Frontal cortex (tissue), 4 donors: ENCODE data around the gene KRT25. TPM values are rescaled to one million over a fixed set of nuclear protein-coding genes. Genes with fewer than 3 reads are reported as not detected.

Source experiments
- DNase-seq, 2 donors: peaks; one replicate each; pipeline ENCODE4 v3.0.0; 2012; ENCODE audit warnings: low spot score in 2 of 2
- FAIRE-seq: peaks from 2 replicates; lab custom pipeline; 2012; peaks lifted over from hg19 to GRCh38; lab: Jason Lieb, UNC
- total RNA-seq: library from RNA; depleted of rRNA; stranded (reverse); fragments of >200 nt; gene quantifications from one replicate; pipeline ENCODE4 v1.2.3, GENCODE V29; 2014
- donor health status: control.
- donor health status: control.
- donor health status: control.

KRT25 gene, protein sequence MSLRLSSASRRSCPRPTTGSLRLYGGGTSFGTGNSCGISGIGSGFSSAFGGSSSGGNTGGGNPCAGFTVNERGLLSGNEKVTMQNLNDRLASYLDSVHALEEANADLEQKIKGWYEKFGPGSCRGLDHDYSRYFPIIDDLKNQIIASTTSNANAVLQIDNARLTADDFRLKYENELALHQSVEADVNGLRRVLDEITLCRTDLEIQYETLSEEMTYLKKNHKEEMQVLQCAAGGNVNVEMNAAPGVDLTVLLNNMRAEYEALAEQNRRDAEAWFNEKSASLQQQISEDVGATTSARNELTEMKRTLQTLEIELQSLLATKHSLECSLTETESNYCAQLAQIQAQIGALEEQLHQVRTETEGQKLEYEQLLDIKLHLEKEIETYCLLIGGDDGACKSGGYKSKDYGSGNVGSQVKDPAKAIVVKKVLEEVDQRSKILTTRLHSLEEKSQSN
- not detected for total RNA-seq

DNA sequence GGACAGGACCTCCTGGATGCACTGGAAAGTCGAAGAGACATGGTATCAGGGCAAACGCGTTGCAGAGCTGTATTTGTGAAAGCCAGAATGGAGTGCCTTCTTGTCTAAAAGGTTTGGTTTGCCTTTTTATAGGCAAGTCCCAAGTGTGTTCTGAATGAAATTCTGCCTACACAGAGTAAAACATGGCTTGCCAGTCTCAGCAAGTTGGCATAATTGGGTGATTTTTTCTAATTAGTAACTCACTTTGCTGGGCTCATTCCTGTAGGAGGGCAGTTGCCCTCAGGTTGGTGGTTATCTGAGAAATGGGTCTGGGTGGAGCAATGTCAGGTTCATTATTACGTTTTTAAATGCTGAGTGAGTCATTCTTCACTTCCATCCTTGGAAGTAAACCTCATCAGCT lies at the start of gene KRT25:
Gene KRT25 (minus strand): TSS at position 101 of the 400 bp plus-strand sequence. CDS start 60 bp downstream, at position 41.
- DNase-seq (no peak), FAIRE-seq (no peak)

DNA sequence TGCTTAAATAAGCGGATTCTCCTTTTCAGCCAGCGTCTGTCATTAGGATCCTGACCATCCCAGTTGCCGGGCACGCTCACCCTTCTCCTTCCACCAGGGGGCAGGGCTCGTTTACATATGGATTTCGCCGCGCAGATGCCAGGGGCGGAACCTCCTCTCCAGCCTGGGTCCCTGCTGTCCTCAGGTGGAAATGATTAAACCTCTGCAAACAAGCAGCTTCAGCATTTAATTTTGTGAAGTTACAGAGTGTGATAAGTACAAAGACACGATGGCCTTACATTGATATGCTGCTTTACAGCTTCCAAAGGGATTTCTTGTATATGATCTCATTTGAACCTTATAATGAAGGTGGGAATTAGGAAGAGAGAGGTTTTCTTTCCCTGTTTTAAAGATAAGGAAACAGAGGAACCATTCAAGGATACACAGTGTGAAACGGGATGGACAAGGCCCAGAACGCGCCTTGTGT lies 48.5 kb upstream of the KRT25 start:
- peak in 1 of 2 donors; percentile 49 for DNase-seq
- no peak for FAIRE-seq

DNA sequence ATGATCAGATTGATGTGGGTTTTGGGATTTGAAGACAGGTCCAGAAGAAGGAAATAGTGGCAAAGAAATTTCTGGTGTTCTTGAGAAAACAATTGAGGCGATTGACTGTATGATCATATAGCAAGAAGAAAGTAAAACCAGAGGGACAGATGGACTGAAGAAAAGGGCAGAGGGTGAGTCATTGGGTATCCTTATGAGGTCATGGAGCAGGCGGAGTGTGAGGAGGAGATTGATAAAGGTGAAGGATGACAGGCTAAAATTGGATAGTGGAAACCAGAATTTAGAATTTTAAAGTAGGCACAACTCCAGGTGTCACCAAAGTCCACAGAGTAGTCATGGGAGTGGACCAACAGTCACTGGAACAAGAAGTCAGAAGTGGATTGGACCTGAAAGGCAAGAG lies 46.0 kb upstream of the KRT25 start:
- DNase-seq: no peak
- no peak for FAIRE-seq

DNA sequence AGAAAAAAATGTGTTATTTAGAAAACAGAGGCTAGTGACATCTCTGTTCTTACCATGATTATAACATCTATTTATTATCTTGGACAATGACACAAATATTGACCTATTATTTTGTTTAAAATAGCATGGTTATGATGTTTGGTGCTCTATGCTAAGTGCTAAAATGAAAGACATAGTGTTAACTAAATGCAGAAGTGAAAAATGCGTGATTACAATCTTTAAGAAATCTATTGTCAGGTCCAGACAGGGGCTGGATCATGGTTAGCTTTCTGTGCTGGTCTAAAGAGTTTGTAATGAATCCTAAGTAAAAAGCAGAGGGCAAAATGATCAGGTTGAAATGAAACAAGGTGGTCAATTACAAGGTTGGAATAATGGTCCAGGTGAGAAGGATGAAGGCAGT lies 45.2 kb upstream of the KRT25 start:
- FAIRE-seq (no peak), DNase-seq (no peak)

DNA sequence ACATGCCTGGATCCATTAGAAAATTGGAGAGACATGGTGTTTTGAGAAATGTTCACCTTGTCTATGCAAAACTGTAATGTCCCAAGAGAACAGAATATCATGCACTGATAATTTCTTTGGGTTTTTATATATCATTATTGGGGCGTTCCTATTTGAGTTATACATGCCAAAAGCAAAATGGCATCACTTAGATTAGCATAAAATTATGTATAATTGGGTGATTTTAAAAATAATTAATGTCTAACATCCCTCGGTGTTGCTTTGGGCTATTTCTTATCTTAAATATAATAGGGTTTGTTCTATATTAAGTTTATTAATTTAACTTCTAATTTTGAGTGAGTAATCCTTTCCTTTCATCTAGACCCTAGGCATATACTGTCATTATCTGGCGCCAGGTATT lies 44.7 kb upstream of the KRT25 start, which contains the start of gene KRT28:
Gene KRT28 (minus strand): TSS at position 101 of the 400 bp plus-strand sequence. CDS start 66 bp downstream, at position 35.
- DNase-seq (no peak), FAIRE-seq (no peak)

DNA sequence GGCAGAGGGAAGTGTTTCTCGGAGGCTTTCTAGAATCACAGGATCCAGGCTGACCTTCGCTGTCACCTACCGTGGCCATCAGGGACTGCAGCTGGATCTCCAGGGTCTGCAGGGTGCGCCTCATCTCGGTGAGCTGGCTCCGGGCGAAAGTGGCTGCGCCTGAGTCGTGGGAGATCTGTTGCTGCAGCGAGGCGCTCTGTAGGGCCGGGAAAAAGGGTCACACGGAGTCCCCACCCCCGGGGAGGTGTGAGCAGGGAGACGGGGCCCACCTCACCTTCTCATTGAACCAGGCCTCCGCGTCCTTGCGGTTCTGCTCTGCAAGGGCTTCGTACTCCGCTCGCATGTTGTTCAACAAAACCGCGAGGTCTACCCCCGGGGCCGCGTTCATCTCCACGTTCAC lies 41.7 kb upstream of the KRT25 start:
- FAIRE-seq (no peak), DNase-seq (no peak)

DNA sequence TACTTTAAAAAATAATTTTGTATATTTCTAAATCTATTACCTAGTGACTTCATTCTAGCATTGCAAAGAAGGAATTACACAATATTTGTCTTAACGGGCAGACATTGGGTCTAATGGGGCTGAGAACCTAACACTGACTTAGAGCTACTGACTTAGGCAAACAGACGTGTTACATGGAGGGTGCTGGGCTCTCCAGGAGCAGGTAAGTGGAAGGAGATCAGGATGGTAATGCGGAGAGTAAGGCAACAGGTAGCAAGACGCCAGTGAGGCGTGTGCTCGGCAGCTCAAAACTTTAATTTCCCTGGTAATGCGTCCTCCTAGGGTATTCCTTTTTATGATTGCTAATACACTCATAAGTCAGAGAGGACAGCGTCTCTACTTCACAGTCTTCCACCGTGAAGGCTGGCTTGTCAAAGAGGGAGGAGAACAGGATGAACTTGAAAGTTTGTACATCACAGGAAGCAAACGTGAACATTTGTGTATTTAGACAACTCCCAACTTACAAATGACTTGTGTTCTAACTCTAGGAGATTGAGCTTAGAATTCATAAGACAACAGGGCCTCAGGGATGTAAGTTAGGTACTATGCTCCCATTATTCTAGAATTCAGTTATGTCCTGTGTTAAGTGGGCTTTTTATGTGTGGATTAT lies 40.0 kb upstream of the KRT25 start:
- DNase-seq: no peak
- no peak for FAIRE-seq

DNA sequence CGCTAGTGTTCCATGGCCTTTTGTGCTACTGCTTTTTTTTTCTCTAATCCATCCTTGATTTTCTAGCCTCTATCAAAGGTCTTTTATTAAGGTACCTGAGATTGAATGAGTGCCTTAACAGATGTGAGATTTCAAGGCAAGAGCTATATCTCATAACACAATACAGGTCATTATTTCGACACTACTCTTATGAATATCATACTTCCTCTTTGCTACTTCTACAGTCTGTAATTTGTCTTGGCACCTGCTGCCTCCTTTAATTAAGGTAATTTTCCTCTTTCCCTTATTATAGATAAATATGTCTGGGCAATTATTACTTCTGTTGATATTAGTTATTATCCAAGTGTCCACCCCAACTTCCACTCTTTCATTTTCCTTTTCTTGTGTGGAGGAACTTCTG lies 39.3 kb upstream of the KRT25 start:
- FAIRE-seq (no peak), DNase-seq (no peak)

DNA sequence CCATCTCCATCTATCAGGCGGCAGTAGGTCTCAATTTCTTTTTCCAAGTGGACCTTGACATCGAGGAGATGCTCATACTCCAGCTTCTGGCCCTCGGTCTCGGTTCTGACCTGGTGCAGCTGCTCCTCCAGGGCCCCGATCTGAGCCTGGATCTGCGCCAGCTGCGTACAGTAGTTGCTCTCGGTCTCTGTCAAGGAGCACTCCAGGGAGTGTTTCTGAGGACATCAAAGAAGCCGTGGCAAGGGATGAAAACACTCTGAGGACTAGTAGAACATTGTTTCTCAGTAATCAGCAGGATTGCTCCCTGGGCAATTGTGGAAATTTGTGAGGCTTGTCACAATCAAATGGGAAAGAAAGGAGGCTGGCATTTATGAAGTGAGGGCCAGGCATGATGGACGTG lies 38.7 kb upstream of the KRT25 start:
- DNase-seq: no peak
- no peak for FAIRE-seq

DNA sequence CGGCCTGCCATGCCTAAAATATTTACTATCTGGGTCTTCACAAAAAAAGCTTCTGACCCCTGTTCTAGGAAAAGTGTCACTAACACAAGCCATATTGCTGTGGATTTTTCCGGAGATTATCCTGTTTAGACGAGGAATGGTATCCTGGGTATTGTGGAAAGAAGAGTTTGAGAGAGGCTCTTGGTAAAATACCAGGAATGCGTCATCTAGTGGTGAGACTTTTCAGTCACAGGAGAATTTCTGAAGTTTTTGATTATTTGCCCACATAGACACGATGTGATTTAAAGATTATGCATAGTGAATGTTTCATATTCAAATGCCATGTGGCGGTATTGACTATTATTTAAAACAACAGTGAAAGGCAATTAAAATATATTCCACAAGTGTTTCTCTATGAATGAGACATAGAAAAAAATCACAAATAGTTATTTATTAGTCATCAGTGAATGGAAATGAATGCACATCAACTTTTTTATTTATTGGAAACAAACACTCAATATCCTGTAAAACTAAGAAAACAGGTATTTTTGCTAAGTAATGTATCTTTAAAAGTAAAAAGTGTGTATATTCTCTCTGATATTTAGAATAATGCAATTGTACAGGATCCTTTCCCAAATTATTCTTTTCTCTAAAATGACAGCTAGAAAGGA lies 36.8 kb upstream of the KRT25 start:
- FAIRE-seq (no peak), DNase-seq (no peak)

DNA sequence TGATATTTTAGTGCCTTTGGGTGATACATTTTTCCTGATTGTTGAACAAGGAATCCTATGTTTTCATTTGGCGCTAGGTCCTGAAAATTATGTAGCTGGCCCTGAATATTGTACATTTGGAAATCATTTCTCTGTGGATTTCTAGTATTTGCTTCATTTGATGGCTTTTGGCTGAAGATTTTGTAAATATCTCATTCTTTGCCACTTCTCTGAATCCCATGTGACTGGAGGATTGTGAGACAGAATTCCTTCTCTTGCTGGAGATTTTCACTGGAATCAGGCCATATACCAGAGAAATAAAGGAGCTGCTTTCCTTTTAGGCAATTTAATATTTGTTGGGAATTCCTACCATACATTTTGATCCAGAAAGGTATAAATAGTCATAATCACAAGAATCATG lies 36.0 kb upstream of the KRT25 start:
- FAIRE-seq (no peak), DNase-seq (no peak)

DNA sequence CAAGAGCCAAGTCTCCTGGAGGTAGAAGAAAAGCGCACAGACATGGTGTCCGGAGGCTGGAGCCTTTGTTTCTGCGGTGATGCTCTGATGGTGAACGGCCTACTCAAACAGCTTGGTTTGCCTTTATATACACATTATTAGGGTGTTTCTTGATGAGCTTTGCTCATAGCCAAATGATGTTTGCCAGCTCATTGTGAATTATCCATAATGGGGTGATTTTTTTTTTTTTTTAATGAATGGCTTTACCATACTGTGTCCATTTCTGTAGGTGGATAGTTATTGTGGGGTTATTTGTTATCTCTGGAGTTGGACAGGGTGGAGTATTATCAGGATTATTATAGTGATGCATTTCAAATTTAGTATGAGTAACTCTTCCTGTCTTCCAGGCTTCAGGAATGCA lies 27.3 kb upstream of the KRT25 start, which contains the start of gene KRT27:
Gene KRT27 (minus strand): TSS at position 101 of the 400 bp plus-strand sequence. CDS start 57 bp downstream, at position 44.
- no peak for FAIRE-seq
- no peak for DNase-seq

DNA sequence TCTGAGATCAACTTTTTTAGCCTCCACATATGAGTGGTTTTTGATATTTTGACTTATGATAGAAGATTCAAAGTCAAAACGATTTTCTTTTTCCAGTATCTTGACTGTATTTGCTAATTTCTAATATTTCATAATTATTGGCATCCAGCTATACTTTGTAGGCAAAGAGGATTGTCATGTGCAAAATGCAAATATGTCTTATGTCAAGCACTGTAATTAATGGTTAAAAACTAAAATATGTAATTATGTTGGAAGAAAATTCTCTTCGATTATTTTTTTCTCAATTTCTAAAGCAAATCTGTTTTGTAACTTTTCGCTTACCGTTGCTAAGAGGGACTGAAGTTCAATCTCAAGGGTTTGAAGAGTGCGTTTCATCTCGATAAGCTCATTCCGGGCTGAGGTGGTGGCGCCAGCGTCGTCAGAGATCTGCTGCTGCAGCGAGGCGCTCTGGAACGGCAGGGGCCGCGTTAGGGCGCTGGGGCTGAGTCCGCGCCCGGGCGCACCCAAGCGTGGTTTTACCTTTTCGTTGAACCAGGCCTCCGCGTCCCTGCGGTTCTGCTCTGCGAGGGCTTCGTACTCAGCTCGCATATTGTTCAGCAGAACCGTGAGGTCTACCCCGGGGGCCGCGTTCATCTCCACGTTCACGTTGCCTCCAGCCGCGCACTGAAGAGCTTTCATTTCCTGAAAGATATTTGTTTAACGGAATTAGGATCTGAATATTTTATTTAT lies 24.2 kb upstream of the KRT25 start:
- no peak for FAIRE-seq
- DNase-seq: no peak

DNA sequence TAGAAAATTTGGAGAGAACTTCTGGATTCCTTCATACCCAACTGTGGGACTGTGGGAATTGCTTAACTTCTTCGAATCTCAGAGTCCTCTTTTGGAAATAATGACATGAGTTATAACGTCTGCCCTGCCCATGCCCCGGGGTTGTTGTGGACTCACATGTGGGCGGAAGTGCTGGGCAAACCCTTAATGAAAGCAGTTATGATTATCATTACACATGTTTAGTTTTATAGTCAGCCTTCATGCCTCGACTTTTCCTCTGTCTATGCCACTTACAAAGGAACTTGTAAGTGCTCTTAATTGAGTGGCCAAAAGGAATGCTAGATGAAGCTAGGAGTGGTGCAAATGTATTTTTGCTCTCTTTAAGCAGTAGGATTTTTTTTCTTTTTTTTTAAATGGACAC lies 23.3 kb upstream of the KRT25 start:
- FAIRE-seq: no peak

DNA sequence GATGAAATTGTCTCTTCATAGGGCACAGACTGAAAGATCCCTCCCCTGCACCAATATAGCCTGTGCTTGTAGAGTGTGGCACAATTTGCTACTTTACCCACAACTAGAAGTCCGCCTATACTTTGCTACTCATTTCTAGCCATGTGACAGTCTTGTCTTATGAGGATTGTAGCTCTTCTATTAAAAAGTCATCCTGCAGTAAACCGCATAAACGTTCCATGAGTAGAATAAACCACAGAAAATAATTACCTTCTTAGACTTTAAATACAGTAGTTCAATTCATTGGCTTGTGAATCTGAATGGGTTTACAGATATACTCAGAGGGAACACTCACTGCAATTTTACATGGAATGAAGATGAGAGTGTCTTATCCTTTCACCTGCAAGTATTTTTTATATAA lies 22.8 kb upstream of the KRT25 start:
- DNase-seq: no peak
- no peak for FAIRE-seq

More for the DNA sequence above, 23.3 kb upstream of the KRT25 start:
- no peak for DNase-seq

DNA sequence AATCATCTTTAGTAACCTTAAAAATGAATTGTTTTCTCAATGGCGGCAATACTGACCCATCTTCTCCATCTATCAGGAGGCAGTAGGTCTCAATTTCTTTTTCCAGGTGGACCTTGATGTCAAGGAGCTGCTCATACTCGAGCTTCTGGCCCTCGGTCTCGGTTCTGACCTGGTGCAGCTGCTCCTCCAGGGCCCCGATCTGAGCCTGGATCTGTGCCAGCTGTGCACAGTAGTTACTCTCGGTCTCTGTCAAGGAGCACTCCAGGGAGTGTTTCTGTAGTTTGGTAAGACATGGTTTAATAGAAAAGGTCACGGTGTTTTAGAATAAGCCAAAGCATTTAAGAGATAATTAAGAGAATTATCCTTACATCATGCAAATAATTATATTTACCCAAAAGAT lies 22.3 kb upstream of the KRT25 start:
- FAIRE-seq (no peak), DNase-seq (no peak)

DNA sequence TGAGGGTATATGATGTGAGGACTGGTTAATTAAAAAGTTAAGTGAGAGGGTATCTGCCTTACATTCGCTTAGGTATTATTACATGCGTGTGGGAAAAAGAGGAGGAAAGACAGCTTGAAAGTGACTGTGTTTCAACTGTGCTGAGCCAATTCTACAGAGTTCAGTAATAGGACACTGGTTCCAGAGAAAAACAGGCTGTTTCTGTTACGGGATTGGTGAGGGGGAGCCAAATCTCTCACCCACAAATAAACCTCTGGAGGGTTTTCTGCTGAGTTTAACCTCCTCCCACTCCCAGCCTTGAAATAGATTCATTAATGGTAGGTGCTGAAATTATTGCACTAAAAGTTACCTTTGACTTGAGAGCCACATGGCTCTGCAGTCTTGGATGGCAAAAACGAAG lies 20.8 kb upstream of the KRT25 start:
- FAIRE-seq (no peak), DNase-seq (no peak)

DNA sequence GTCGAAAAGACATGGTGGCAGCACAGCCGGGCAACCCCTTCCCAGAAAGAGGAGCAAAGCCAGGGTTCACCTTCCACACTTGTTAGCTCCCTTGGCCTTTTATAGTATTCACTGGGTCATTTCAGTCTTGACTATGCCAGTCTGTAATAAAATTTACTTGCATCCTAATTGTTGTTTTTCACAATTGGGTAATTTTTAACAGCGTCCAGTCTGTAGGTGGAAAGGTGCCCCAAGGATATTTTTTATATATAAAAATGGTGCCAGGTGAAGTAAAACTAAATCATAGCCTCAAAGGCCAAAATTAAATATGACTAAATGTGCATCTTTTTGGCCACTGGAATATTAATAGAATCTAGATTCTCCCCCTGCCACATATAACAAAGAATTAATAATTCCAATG lies 17.0 kb upstream of the KRT25 start, which contains the start of gene KRT26:
Gene KRT26 (minus strand): TSS at position 101 of the 400 bp plus-strand sequence. CDS start 88 bp downstream, at position 13.
- FAIRE-seq: no peak
- no peak for DNase-seq

DNA sequence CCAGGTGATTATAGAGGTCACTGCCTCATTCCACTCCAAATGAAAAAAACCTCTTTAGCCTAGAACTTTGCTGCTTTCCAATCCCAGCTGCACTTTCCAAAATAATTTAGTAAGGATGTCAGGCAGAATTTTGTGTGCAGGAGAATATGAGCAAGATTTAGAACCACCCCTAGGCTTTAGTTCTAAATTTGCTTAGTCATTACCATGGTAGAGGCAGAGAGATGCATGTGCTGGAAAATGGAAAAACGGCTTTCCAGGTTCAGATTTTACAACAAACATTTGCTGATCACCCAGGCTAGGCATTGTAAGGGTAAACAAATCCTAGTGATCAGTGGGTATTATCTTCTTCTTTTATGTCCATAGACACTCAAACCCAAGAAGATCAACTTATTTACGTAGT lies 10.5 kb upstream of the KRT25 start:
- DNase-seq (no peak), FAIRE-seq (no peak)

DNA sequence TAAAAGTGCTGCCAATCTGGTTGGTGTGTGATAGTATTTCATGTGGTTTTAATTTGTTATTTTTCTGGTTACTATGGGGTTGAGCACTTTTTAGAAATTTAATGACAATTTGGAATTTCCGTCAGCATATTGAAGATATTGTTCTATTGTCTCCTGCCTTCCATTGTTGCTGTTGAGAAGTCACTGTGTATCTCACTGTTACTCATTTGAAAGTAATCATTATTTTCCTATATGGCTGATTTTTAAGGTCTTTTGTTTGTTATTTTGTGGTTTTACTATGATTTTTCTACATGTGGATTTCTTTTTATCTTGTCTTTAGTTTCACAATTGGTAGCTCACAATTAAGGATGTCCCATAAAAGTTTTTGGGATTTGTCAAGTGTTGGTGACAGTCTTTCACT lies 8.6 kb upstream of the KRT25 start:
- no peak for DNase-seq
- FAIRE-seq: no peak
